ENCODE measurements around the gene SNX6. TPM values are rescaled to one million over a fixed set of nuclear protein-coding genes. Genes with fewer than 3 reads are reported as not detected.
"Not testable (repeated sequence)": the region's sequence is repeated elsewhere in the genome, so short reads cannot be mapped to it uniquely, and the experiment has no call there.

The SNX6 gene
- total RNA-seq, 1 donor from 2014 or later, result 125 TPM

GRCh38 chr14:34569750-34570149 lies 60.2 kb downstream of the SNX6 start:
- H3K4me3 ChIP-seq (ENCODE audit: low read depth, low read length), result no peak overlapping the region
- no peak for TF ChIP-seq CTCF (conservative IDR thresholded peaks at IDR 0.05; ENCODE audit: low read depth, low read length)
- no peak for DNase-seq (ENCODE audit: low read depth)

DNA sequence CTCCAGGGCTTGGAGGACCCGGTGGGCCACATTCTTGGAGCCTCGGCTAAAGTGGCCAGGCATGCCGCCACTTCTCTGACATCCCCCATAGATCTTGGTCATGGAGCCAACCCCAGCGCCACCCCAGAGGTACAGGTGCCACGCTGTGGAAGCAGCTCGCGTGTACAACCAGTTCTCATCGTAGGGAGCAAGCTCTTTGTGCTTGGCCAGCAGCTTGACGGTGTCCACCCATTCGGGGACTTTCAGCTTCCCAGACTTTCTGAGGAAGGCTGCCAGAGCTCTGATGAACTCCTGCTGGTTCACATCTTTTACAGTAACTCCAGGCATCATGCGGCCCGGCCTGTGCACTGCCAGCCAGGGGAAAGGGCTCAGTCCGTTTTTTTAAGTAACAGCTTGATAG lies 61.1 kb downstream of the SNX6 start:
- H3K4me3 ChIP-seq (ENCODE audit: low read depth, low read length), result no peak overlapping the region
- no peak for DNase-seq (ENCODE audit: low read depth)
- no peak for TF ChIP-seq CTCF (conservative IDR thresholded peaks at IDR 0.05; ENCODE audit: low read depth, low read length)

GRCh38 chr14:34562776-34563150 lies 67.2 kb downstream of the SNX6 start:
- no peak overlapping the region for H3K4me3 ChIP-seq (ENCODE audit: low read depth, low read length)
- no peak for TF ChIP-seq CTCF (conservative IDR thresholded peaks at IDR 0.05; ENCODE audit: low read depth, low read length)
- no peak for DNase-seq (ENCODE audit: low read depth)

GRCh38 chr14:34562037-34562775 lies 67.7 kb downstream of the SNX6 start:
- not testable (repeated sequence) for H3K4me3 ChIP-seq (ENCODE audit: low read depth, low read length); DNase-seq (ENCODE audit: low read depth)

DNA sequence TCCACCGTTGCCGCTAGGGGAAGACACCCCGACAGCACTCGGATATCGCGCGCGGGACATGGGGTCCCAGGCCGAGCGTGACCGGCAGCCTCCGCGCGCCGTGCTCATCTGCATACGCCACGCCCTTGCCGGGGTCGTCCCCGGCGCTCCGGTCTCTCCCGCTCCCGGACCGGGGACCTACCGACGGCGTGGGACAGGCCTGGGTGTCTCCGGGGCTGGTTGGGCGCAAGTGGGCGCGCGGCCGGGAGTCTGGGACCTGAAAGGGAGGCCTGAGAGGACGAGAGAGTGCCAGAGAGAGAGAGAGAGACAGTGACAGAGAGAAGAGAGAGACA lies 73.5 kb downstream of the SNX6 start:
- DNase-seq (ENCODE audit: low read depth); H3K4me3 ChIP-seq (ENCODE audit: low read depth, low read length): not testable (repeated sequence)

- not testable (repeated sequence) for H3K4me3 ChIP-seq (ENCODE audit: low read depth, low read length)
Observed at GRCh38 chr14:34555583-34556497, 74.1 kb downstream of the SNX6 start.

DNA sequence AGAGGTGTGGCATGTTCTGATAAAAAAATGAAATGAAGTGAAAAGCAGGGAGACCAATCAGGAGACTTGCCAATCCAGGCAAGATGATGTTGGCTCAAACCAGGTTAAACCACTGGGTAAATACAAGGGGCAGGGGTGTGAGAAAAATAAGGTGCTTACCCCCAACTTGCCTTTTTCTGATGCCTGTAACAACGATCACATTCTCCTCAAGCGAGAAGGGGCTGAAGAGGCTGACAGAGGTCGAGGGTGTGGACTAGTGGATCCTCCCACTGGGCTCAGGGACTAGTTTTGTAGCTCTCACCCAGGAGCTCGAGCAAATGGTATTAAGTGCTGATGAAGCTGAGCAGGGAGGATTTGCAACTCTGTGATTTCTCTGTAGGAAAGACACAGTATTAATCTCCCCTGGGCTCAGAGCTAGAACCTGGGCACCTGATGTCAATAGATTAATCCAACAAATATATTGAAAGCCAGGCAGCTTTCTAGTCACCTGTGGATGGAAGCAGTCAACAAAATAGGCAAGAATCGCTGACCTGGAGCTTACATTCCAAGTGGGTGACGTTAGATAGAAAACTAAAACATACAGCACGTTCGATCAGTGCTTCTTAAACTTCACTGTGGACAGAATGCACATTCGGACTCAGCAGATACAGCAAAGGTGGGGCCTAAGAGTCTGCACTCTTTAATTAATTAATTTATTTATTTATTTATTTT lies 75.3 kb downstream of the SNX6 start:
- no peak overlapping the region for H3K4me3 ChIP-seq (ENCODE audit: low read depth, low read length)
- DNase-seq (ENCODE audit: low read depth), result no peak
- TF ChIP-seq CTCF (conservative IDR thresholded peaks at IDR 0.05; ENCODE audit: low read depth, low read length), result no peak

More at GRCh38 chr14:34555583-34556497, 74.1 kb downstream of the SNX6 start:
- not testable (repeated sequence) for DNase-seq (ENCODE audit: low read depth)

DNA sequence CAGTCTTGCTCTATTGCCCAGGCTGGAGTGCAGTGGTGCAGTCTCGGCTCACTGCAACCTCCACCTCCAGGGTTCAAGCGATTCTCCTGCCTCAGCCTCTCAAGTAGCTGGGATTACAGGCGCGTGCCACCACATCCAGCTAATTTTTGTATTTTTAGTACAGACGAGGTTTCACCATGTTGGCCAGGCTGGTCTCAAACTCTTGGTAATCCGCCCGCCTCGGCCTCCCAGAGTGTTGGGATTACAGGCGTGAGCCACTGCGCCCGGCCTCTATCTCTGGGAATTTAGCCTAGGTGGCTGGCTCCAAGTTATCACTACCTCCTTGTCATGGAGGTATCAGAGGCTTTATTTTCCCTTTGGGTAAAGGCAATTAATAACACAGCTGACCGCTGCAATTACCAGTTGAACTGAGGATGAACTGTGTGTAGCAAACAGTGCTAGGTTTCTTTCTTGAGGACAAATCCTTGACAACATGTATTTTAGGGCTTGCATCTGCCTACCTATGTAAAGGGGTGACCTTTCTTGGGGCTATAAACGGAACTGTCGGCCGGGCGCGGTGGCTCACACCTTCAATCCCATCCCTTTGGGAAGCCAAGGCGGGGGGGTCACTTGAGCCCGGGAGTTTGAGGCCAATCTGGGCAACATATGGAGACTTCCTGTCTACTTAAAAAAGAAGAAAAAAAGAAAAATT lies 80.5 kb downstream of the SNX6 start:
- not testable (repeated sequence) for H3K4me3 ChIP-seq (ENCODE audit: low read depth, low read length); DNase-seq (ENCODE audit: low read depth)

Data from epithelial cell of proximal tubule (primary cell).